Measurements from ENCODE around the gene CSNK1G3. TPM values are rescaled to one million over a fixed set of nuclear protein-coding genes. Genes with fewer than 3 reads are reported as not detected.

The CSNK1G3 gene
- total RNA-seq, 4 donors from 2014 or later = 40.0 to 57.1 (median 42.5) TPM

DNA sequence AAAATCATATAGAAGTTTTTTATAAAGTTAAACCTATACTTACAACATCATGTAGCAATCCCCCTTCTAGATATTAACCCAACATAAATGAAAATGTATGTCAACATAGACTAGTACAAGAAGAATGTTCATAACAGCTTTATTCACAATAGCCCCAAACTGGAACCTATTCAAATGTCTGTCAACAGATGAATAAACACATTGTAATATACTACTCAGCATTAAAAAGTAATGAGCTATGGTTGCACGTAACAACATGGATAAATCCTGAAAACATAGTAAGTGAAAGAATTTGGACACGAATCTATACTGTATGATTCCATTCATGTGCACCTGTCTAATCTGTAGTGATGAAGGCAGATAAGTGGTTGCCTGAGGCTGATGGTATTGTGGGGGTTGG, 73.9 kb downstream of the CSNK1G3 start:
- TF ChIP-seq, protein P1, sequence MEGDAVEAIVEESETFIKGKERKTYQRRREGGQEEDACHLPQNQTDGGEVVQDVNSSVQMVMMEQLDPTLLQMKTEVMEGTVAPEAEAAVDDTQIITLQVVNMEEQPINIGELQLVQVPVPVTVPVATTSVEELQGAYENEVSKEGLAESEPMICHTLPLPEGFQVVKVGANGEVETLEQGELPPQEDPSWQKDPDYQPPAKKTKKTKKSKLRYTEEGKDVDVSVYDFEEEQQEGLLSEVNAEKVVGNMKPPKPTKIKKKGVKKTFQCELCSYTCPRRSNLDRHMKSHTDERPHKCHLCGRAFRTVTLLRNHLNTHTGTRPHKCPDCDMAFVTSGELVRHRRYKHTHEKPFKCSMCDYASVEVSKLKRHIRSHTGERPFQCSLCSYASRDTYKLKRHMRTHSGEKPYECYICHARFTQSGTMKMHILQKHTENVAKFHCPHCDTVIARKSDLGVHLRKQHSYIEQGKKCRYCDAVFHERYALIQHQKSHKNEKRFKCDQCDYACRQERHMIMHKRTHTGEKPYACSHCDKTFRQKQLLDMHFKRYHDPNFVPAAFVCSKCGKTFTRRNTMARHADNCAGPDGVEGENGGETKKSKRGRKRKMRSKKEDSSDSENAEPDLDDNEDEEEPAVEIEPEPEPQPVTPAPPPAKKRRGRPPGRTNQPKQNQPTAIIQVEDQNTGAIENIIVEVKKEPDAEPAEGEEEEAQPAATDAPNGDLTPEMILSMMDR (IDR thresholded peaks at IDR 0.05) = no peak
- ATAC-seq (ENCODE audit: low FRiP score) (no peak), DNase-seq (ENCODE audit: low spot score) (no peak)

DNA sequence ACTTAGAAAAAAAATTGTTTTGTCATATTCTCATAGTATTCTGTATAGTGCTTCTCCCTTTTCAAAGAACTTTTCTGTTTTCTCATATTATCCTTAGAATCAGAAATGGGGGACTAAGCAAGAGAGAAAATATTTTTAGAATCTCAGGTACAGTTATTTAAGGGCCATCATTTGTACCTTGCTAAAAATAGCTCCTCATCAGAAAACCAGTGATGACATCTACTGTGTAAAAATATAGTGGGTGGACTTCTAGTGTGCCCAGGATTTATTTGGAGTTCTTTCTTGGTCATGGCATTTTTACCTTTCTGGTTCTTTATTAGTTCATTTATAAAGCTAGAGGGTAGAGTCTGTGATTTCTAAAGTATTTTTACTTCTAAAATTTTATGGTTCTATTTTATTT, 82.5 kb downstream of the CSNK1G3 start:
- TF ChIP-seq, protein P1 (IDR thresholded peaks at IDR 0.05) = no peak
- DNase-seq (ENCODE audit: low spot score) (no peak), ATAC-seq (ENCODE audit: low FRiP score) (no peak)

DNA sequence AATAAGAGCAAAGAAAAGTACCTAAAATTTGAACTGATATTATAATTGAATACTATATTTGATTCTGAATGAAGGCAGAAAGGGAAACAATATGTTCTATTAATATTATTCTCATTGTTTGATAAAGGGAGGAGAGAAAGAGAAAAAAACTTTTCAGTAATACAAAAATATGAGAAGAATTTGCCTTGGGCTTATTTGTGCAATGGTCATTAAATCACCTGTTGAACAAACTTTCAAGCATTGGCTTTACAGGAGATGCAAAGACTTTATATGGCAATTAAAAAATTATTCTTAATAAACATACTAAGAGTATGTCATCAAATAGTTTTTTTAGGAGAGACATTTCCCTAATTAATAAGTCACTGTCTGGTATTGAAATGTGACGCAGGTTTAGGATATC, 85.0 kb downstream of the CSNK1G3 start:
- ATAC-seq (ENCODE audit: low FRiP score) = no peak

DNA sequence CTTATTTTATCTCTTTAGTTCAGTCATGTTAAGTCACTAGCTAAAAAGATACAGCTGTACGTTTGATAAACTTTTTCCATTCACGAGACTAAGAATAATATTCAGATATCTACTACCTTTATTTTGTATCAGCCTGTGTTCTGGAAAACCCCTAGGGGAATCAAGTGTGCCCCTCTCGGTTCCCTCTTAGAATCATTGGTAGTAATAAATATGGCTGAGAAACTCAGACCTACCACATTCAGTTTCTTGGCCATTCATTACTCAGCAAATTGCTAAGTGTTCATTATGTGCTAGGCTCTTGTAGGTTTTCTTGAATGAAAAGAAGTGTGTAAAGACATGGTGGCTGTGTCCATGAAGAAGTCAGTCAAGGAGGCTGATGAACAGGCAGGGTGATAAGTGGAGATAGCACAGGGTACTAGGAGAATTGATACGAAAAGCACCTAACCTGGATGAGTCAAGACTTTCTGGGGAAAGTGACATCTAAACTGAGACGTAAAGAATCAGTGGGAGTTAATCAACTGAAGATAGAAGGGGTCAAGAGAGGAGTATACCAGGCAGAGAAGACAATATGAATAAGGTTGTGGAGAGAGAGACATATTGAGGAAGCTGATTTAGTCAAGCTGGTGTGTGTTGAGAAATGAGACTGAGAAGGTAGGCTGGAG, 86.2 kb downstream of the CSNK1G3 start:
- DNase-seq (ENCODE audit: low spot score) (no peak), ATAC-seq (ENCODE audit: low FRiP score) (no peak)
- TF ChIP-seq, protein P1 (IDR thresholded peaks at IDR 0.05) = no peak

More for the DNA sequence above, 85.0 kb downstream of the CSNK1G3 start:
- DNase-seq (ENCODE audit: low spot score) = no peak
- TF ChIP-seq, protein P1 (IDR thresholded peaks at IDR 0.05) = no peak

DNA sequence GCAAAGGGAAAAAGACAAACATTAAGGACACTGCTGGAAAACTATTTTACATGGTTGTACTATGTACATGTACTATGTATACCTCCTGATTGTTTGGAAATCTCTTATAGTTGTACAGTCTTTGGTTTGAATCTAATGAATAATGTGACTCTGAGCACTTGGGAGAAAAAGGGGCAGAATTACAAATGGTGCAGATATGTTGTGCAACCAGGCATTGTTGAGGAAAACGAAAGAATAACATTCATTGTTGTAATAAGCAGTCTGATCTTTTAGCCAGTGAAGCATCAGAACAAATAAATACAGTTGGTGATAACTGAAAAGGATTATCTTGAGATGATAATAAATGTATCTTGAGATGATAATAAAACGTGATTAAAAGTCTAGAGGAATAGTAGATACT, 87.2 kb downstream of the CSNK1G3 start:
- ATAC-seq (ENCODE audit: low FRiP score) (no peak), DNase-seq (ENCODE audit: low spot score) (no peak)
- TF ChIP-seq, protein P1 (IDR thresholded peaks at IDR 0.05) = no peak

DNA sequence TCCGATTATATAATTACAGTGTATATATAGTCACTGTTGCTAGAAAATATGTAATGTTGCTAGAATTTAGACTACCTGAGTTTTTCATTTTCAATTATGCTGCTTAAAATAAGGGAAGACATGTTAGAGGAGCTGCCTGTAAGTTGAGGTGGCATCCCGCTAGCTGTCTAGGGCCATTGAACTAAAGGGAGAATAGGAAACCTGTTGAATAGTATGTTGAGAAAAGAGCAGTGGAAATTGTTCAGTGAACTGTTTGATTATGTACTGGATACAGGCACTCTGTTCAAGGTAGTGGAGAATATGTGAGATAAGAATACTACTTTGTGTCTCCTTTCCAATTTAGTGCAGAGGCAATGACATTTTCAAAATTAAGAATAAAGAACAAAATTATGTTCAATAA, 89.6 kb downstream of the CSNK1G3 start:
- ATAC-seq (ENCODE audit: low FRiP score) = no peak
- TF ChIP-seq, protein P1 (IDR thresholded peaks at IDR 0.05) = no peak
- no peak for DNase-seq (ENCODE audit: low spot score)

DNA sequence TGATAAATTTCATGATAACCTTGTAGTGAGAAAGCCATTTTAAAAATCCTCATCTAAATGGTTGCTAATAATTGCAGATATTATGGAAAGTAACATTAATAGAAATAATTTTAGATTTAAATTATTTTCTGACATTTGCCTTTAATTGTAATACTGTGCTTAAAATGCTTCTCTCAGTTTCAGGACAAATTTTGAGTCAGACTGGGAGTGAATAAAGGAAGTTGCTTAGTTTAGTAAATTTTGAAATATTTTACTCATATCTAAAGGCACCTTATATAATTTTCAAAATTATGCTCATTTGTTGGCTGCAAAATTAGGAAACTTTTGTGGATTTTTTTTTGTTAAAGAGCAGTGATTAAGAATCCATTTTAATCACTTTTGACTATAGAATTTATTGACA, 93.8 kb downstream of the CSNK1G3 start:
- TF ChIP-seq, protein P1 (IDR thresholded peaks at IDR 0.05) = no peak
- ATAC-seq (ENCODE audit: low FRiP score) (no peak), DNase-seq (ENCODE audit: low spot score) (no peak)

Measured in omental fat pad (tissue), 4 donors.